MM.1S (cell line): ENCODE data around the gene MICAL2.

Experiments used
- DNase-seq: peaks from one replicate; pipeline ENCODE4 v3.0.0-alpha.2; 2015
- H2AFZ ChIP-seq: fragments of 300-600 bp; sonication (generic); 2 replicates; pipeline ENCODE4 v1.6.0; 2016; ENCODE audit warnings: antibody characterized with exemption, low read length
- H3F3A ChIP-seq: fragments of 300-600 bp; sonication (generic); 2 replicates; pipeline ENCODE4 v1.6.1; 2016; ENCODE audit warnings: mild to moderate bottlenecking, antibody characterized with exemption, low read length, moderate library complexity, mixed read lengths; ENCODE audit not compliant: insufficient read depth
- H3K27ac ChIP-seq: fragments of 300-600 bp; sonication (generic); 2 replicates; pipeline ENCODE4 v1.5.1; 2016; ENCODE audit warnings: mild to moderate bottlenecking, low read length
- H3K27me3 ChIP-seq: fragments of 300-600 bp; sonication (generic); replicated peaks from 2 replicates; pipeline ENCODE4 v1.6.0; 2016; ENCODE audit warnings: low read length; ENCODE audit not compliant: insufficient read depth
- H3K36me3 ChIP-seq: fragments of 300-600 bp; sonication (generic); replicated peaks from 2 replicates; pipeline ENCODE4 v1.6.1; 2016; ENCODE audit warnings: mild to moderate bottlenecking, low read length, mixed read lengths; ENCODE audit not compliant: insufficient read depth
- H3K4me1 ChIP-seq: fragments of 300-600 bp; sonication (generic); 2 replicates; pipeline ENCODE4 v1.6.1; 2016; ENCODE audit warnings: low read length, mixed read lengths
- H3K4me2 ChIP-seq: fragments of 300-600 bp; sonication (generic); 2 replicates; pipeline ENCODE4 v1.6.0; 2016; ENCODE audit warnings: low read depth, low read length
- H3K4me3 ChIP-seq: fragments of 300-600 bp; sonication (generic); 2 replicates; pipeline ENCODE4 v1.5.1; 2016; ENCODE audit warnings: low read length, mixed read lengths
- H3K79me2 ChIP-seq: fragments of 300-600 bp; sonication (generic); 2 replicates; pipeline ENCODE4 v1.6.1; 2016; ENCODE audit warnings: mixed run types, low read length, mixed read lengths
- H3K9ac ChIP-seq: fragments of 300-600 bp; sonication (generic); 2 replicates; pipeline ENCODE4 v1.6.1; 2016; ENCODE audit warnings: low read length, mixed read lengths
- H3K9me2 ChIP-seq: fragments of 300-600 bp; sonication (generic); replicated peaks from 2 replicates; pipeline ENCODE4 v1.6.1; 2016; ENCODE audit warnings: mild to moderate bottlenecking, low read length, mixed read lengths; ENCODE audit not compliant: insufficient read depth
- H3K9me3 ChIP-seq: fragments of 300-600 bp; sonication (generic); replicated peaks from 2 replicates; pipeline ENCODE4 v1.6.1; 2016; ENCODE audit warnings: mild to moderate bottlenecking, low read length, mixed read lengths; ENCODE audit not compliant: insufficient read depth
- H4K20me1 ChIP-seq: fragments of 300-600 bp; sonication (generic); 2 replicates; pipeline ENCODE4 v1.6.1; 2016; ENCODE audit warnings: mild to moderate bottlenecking, low read length, moderate library complexity, mixed read lengths; ENCODE audit not compliant: insufficient read depth
- EZH2 ChIP-seq: fragments of 300-600 bp; sonication (generic); optimal IDR thresholded peaks from 2 replicates; pipeline ENCODE3; 2017; ENCODE audit warnings: low read depth, mild to moderate bottlenecking, antibody characterized with exemption, low read length, mixed read lengths
- EZH2phosphoT487 ChIP-seq: fragments of 300-600 bp; sonication (generic); IDR thresholded peaks from 2 replicates; pipeline ENCODE4 v1.6.1; 2018; ENCODE audit warnings: antibody characterized with exemption, low read length
- TF ChIP-seq, protein P1 (sequence below): fragments of 300-600 bp; sonication (generic); IDR thresholded peaks from 2 replicates; pipeline ENCODE4 v1.5.1; 2016; ENCODE audit warnings: antibody characterized with exemption, low read length, mixed read lengths

The MICAL2 gene

DNA sequence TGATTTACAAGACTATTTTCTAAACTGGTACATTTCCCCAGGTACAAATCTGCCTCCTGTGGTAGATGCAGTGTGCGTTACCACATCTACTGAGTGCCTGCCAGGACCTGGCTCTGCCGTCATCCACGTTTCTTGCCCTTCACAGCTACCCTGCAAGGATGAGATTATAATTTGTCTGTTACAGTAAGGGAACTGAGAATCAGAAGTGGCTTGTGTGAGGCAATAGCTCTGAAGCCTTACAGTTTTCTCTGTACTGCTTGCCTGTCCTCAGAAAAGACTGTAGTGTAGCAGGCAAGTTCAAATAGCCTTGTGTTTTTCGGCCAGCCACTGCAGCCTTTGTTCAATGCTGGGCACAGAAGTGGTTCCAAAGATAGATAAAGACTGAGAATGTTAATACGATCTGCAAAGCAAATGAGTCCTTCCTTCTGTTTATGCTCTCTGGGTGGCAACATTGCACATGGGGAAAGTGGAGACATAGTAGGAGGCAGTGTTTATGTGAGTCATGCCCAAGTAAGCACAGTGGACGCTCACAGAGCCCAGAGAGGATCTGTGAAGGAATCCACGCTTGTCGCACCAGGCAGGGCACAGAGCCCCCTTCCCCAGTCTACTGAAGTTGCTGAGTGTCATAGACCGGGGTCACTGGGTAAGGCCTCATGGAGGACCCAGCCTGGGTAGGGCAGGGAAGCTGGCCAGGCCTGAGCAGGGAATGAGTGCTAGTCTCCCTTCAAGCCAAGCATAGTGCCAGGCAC lies 49.1 kb downstream of the MICAL2 start:
- H2AFZ ChIP-seq = no peak overlapping the region
- H3K27ac ChIP-seq = no peak overlapping the region

DNA sequence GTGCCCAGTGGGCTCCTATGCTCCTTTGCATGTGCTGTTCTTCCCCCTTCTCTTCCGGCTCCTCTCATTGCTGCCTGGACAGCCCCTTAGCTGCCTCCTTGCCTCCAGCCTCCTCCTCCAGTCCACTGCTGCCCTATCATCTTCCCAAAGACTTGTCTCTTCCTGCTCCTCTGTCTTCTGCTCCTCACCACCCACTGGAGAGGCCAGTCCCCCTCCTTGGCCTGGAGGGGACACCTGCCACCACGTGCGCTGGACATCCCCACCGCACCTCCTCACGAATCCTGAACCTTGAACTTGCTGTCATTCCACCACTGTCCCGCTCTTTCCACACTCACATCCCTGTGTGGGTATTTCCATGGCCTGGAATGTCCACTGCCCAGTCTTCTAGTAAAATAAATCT lies 49.8 kb downstream of the MICAL2 start:
- H3K79me2 ChIP-seq = no peaks in the 10 kb centered on the region
- DNase-seq = no peak
- no peak overlapping the region for H3K4me2 ChIP-seq
- no peak overlapping the region for H2AFZ ChIP-seq
- no peaks in the 10 kb centered on the region for H3F3A ChIP-seq
- H3K9me2 ChIP-seq = no peaks in the 10 kb centered on the region
- no peaks in the 10 kb centered on the region for H4K20me1 ChIP-seq
- TF ChIP-seq EZH2phosphoT487 = no peak
- no peak for TF ChIP-seq EZH2
- no peak overlapping the region for H3K9ac ChIP-seq
- peaks cover 18% of the 10 kb centered on the region for H3K4me1 ChIP-seq
- no peaks in the 10 kb centered on the region for H3K9me3 ChIP-seq
- no peak overlapping the region for H3K4me3 ChIP-seq
- no peaks in the 10 kb centered on the region for H3K27me3 ChIP-seq
- H3K27ac ChIP-seq = no peak overlapping the region
- no peaks in the 10 kb centered on the region for H3K36me3 ChIP-seq

More for the DNA sequence above, 49.1 kb downstream of the MICAL2 start:
- Histone ChIP-seq H3K4me3 (no peak overlapping the region), H3K79me2 (no peaks in the 10 kb centered on the region), H3K36me3 (no peaks in the 10 kb centered on the region), H3F3A (no peaks in the 10 kb centered on the region), H3K4me2 (no peak overlapping the region), H4K20me1 (no peaks in the 10 kb centered on the region), H3K9me3 (no peaks in the 10 kb centered on the region), H3K9me2 (no peaks in the 10 kb centered on the region), H3K4me1 (peaks cover 17% of the 10 kb centered on the region), H3K9ac (no peak overlapping the region), H3K27me3 (no peaks in the 10 kb centered on the region)
- TF ChIP-seq EZH2phosphoT487 (no peak), EZH2 (no peak)
- TF ChIP-seq, protein P1, sequence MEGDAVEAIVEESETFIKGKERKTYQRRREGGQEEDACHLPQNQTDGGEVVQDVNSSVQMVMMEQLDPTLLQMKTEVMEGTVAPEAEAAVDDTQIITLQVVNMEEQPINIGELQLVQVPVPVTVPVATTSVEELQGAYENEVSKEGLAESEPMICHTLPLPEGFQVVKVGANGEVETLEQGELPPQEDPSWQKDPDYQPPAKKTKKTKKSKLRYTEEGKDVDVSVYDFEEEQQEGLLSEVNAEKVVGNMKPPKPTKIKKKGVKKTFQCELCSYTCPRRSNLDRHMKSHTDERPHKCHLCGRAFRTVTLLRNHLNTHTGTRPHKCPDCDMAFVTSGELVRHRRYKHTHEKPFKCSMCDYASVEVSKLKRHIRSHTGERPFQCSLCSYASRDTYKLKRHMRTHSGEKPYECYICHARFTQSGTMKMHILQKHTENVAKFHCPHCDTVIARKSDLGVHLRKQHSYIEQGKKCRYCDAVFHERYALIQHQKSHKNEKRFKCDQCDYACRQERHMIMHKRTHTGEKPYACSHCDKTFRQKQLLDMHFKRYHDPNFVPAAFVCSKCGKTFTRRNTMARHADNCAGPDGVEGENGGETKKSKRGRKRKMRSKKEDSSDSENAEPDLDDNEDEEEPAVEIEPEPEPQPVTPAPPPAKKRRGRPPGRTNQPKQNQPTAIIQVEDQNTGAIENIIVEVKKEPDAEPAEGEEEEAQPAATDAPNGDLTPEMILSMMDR = no peak
- no peak for DNase-seq

DNA sequence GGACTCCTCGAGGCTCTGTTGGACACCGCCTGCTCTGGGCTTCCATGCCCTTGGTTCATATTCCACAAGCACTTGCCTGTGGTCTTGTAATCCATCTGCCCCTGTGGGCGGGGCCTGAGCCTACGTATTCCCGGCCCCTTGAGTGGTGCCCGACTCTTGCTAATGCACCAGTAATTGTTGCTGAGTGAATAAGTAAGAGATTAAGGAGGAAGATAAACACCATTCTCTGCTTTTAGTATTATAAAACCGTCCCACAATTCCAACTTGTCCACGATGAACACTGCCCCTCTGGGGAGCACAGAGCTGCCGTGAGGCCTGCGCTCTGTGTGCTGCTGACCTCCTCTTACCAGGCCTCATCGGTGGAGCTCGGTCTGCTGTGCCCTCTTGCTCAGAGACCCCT lies 50.3 kb downstream of the MICAL2 start:
- no peak for DNase-seq
- Histone ChIP-seq H3K4me2 (no peak overlapping the region), H4K20me1 (no peaks in the 10 kb centered on the region), H3K4me3 (no peak overlapping the region), H3K36me3 (no peaks in the 10 kb centered on the region), H3K79me2 (no peaks in the 10 kb centered on the region), H3K9me3 (no peaks in the 10 kb centered on the region), H3K9me2 (no peaks in the 10 kb centered on the region), H3F3A (no peaks in the 10 kb centered on the region), H3K27me3 (no peaks in the 10 kb centered on the region), H2AFZ (no peak overlapping the region), H3K9ac (no peak overlapping the region), H3K27ac (no peak overlapping the region), H3K4me1 (peaks cover 18% of the 10 kb centered on the region)
- TF ChIP-seq EZH2 = no peak
- no peak for TF ChIP-seq EZH2phosphoT487
- TF ChIP-seq, protein P1 = no peak

DNA sequence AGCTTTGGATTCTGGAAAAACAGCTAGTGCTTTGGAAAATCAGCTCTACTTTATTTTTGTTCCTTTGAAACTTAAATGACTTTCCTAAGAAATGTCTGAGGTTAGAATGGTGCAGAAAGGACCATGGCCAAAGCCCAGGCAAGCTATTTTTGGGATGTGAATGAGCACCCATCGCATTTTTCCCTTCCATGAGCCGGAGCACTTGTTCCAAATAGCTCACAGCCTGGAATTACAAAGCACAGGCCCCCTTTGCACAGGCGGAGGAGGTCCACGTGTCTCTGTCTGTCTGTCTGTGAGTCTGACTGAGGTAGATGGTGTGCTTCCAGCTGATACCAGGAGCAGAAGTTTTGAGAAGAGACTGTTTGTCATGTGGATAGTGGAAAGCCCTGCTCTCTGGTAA lies 50.7 kb downstream of the MICAL2 start:
- Histone ChIP-seq H3K79me2 (no peaks in the 10 kb centered on the region), H3K4me3 (no peak overlapping the region), H2AFZ (no peak overlapping the region), H3K9me3 (no peaks in the 10 kb centered on the region), H3K27ac (no peak overlapping the region), H3K36me3 (no peaks in the 10 kb centered on the region), H3K27me3 (no peaks in the 10 kb centered on the region), H3F3A (no peaks in the 10 kb centered on the region), H3K4me1 (peaks cover 18% of the 10 kb centered on the region), H4K20me1 (no peaks in the 10 kb centered on the region), H3K9ac (no peak overlapping the region), H3K4me2 (no peak overlapping the region), H3K9me2 (no peaks in the 10 kb centered on the region)
- no peak for DNase-seq
- TF ChIP-seq EZH2 (no peak), EZH2phosphoT487 (no peak)
- TF ChIP-seq, protein P1 = no peak
